Activated T-cell treated with anti-CD3 and anti-CD28 coated beads, Interleukin-2, amount 50 U/mL, for 72 hours (primary cell): Measurements from ENCODE around the gene CRACR2A. TPM values are rescaled to one million over a fixed set of nuclear protein-coding genes. Genes with fewer than 3 reads are reported as not detected.

ENCODE experiments used
- ATAC-seq, 2 donors: fragments of 150-1000 bp; cut with Tn5 transposase; replicated peaks in 1 of 2; 2 replicates each; pipeline ENCODE4 v1.10.0; 2021; ENCODE audit warnings: moderate library complexity in 2 of 2, mild to moderate bottlenecking in 1 of 2
- DNase-seq, 2 donors: peaks; one replicate each; pipeline ENCODE4 v3.0.0; 2021 to 2022; ENCODE audit warnings: mixed read lengths in 1 of 2
- H3K27ac Mint-ChIP-seq: one replicate; pipeline ENCODE4 v1.8.0; 2022; ENCODE audit warnings: mild to moderate bottlenecking, moderate library complexity, mixed read lengths
- H3K27me3 Mint-ChIP-seq: one replicate; pipeline ENCODE4 v1.8.0; 2022; ENCODE audit warnings: low read depth, mixed read lengths
- H3K36me3 Mint-ChIP-seq, 2 donors: one replicate each; pipeline ENCODE4 v1.8.0; 2022; ENCODE audit warnings: mixed read lengths in 2 of 2, mild to moderate bottlenecking in 1 of 2; ENCODE audit not compliant: insufficient read depth in 2 of 2
- H3K4me1 Mint-ChIP-seq: one replicate; pipeline ENCODE4 v1.8.0; 2022; ENCODE audit warnings: low read depth, mixed read lengths
- H3K4me3 Mint-ChIP-seq, 2 donors: one replicate each; pipeline ENCODE4 v1.8.0; 2022; ENCODE audit warnings: mild to moderate bottlenecking in 2 of 2, mixed read lengths in 2 of 2, moderate library complexity in 2 of 2
- H3K9me3 Mint-ChIP-seq, 2 donors: one replicate each; pipeline ENCODE4 v1.8.0; 2022; ENCODE audit warnings: mixed read lengths in 2 of 2
- total RNA-seq, 2 donors: library from RNA; stranded (reverse); gene quantifications; one replicate each; pipeline ENCODE4 v1.2.3, GENCODE V29; 2022

Gene CRACR2A
- total RNA-seq, 2 donors from 2014 or later = 20.0 to 25.5 TPM

DNA sequence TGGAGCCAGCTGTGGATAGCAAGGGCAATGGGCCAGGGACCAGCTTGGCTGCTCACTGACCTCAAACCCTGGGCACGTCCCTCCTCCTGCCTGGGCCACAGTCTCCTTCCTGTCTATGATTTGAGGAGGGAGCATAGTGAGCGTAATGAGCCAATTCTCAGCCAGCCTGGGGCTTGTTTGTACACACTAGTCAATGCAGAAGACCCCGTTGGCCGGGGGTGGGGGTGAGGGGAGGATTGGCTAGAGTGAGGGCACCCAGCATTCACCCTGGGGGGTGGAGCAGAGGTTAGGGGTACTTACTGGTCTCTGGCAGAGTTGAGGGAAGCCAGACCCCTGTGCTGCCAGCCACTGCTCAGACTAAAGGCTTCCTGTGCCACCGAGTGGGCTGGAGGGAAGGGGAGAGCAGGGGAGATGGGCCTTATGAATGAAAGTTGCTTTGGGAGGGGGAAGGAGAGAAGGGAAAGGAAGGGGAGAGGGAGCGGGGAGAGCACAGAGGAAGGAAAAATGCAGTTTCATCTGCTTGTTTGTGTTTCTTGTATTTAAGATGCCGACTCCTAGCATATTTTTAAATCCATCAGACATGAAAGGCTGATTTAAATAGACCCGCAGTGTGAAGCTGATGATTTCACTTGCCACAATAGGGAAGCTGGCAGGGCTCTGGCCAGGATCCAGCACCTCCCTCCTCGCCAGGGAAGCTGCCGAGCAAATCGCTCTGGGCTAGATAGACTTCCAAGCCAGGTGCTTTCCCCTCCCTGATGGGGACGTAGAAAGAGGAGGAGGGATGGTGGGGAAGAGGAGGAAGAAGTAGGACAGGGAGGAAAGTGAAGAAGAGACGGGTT lies 147.9 kb downstream of the CRACR2A start:
- no peaks in the 10 kb centered on the region for H3K27me3 Mint-ChIP-seq
- no peak overlapping the region for H3K27ac Mint-ChIP-seq
- peaks cover 3 to 6% of the 10 kb centered on the region in 2 donors for H3K36me3 Mint-ChIP-seq
- H3K9me3 Mint-ChIP-seq = peaks cover 0 to 3% of the 10 kb centered on the region in 2 donors
- no peak overlapping the region for H3K4me3 Mint-ChIP-seq
- ATAC-seq (no peak), DNase-seq (no peak)
- no peaks in the 10 kb centered on the region for H3K4me1 Mint-ChIP-seq

DNA sequence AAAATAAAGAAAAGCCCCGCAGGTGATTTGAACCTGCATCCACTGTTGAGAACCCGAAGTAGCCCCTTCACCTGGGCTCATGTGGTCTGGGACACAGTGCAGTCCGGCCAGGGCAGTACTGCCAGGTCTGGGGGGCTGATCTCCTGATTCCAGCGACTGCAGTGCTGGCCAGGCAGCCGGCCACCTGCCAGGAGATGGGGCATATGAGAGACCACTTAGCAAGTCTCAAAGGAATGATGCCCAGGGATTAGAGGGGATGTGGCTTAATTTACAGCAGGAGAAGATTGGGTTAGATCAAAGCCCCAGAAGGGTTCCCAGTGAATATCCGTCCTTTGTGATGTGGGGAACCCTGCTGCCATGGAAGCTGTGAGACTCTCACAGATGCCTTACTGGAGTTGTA lies 148.6 kb downstream of the CRACR2A start:
- no peak overlapping the region for H3K27ac Mint-ChIP-seq
- H3K4me3 Mint-ChIP-seq = no peak overlapping the region

DNA sequence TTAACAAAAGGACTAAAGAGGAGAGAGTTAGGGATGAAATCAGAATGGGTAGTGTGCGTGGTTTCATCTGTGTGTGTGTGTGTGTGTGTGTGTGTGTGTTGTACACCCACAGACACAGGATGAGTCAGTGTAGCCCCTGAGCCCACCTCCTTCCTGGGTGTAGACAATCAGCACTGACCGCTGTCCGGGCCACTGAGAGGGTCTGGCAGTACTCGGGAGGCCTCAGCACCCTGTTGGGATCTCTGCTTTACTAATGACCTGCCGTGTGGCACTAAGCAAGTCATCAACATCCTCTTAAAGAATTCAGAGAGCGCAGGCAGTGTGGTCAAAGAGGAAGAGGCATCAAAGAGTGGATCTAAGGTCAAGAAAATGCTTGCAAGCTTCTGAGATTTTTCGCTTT lies 149.3 kb downstream of the CRACR2A start:
- Mint-ChIP-seq H3K4me3 (no peak overlapping the region), H3K27me3 (no peaks in the 10 kb centered on the region), H3K36me3 (no peaks in the 10 kb centered on the region), H3K27ac (no peak overlapping the region), H3K9me3 (no peaks in the 10 kb centered on the region), H3K4me1 (no peaks in the 10 kb centered on the region)
- DNase-seq (no peak), ATAC-seq (no peak)

More for the DNA sequence above, 148.6 kb downstream of the CRACR2A start:
- no peaks in the 10 kb centered on the region for H3K4me1 Mint-ChIP-seq
- peaks cover 0 to 1% of the 10 kb centered on the region in 2 donors for H3K36me3 Mint-ChIP-seq
- no peaks in the 10 kb centered on the region for H3K9me3 Mint-ChIP-seq
- DNase-seq (no peak), ATAC-seq (no peak)
- H3K27me3 Mint-ChIP-seq = no peaks in the 10 kb centered on the region

DNA sequence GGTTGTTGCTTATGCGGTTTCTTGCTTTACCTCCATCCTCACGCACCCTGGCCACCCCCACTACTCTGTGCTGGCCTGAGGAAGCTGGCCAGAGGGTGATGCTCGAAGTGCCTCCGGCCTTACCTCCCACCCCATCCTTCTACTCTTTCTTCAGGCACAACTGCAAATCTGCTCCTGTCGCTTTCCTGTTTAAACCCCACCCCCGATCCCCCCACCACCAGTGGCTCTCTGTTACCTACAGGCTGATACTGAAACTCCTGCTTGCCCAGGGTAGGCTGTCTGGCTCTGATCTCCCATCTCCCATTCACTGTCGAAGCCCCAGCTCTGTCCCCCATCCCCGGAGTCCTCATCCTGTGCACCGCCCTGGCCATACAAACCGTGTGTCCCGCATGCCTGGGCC lies 150.4 kb downstream of the CRACR2A start:
- H3K27me3 Mint-ChIP-seq = no peaks in the 10 kb centered on the region

DNA sequence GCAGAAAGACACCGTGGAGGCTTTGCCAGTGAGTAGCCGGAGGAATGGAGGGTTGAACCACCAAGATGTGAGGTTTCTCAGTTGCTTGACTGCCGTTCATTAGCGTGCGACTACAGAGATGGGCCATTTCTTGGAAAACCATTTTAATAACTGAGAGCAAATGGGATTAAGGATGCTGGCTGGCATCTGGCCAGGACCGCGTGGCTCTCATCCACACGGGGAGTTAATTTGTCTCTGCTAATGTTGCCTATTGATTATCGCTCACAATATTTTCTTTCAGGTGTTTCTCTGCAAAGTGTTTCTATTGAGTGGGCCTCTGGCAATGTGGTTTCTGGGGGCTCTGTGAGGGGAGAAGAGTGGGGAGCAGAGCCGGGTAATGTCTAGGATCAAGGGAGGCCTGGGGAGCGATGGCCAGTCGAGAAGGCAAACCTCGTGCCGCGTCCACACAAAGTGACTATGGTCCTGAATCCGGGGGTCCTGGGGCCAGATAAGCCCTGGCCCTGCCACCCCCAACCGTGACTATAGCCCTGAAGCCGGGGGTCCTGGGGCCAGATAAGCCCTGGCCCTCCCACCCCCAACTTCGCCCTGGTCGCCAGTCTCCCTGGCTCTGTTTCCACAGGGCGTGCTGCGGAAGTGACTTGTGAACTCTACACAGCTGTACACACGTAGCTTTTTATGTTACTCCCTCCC lies 151.3 kb downstream of the CRACR2A start:
- no peak for DNase-seq
- no peaks in the 10 kb centered on the region for H3K4me1 Mint-ChIP-seq
- no peaks in the 10 kb centered on the region for H3K27me3 Mint-ChIP-seq
- H3K27ac Mint-ChIP-seq = no peak overlapping the region
- no peak overlapping the region for H3K4me3 Mint-ChIP-seq
- no peak for ATAC-seq
- H3K9me3 Mint-ChIP-seq = no peaks in the 10 kb centered on the region
- no peaks in the 10 kb centered on the region for H3K36me3 Mint-ChIP-seq

More for the DNA sequence above, 150.4 kb downstream of the CRACR2A start:
- no peak overlapping the region for H3K27ac Mint-ChIP-seq
- no peak for ATAC-seq
- no peaks in the 10 kb centered on the region for H3K4me1 Mint-ChIP-seq
- no peaks in the 10 kb centered on the region for H3K36me3 Mint-ChIP-seq
- H3K9me3 Mint-ChIP-seq = no peaks in the 10 kb centered on the region
- H3K4me3 Mint-ChIP-seq = no peak overlapping the region
- DNase-seq = no peak

DNA sequence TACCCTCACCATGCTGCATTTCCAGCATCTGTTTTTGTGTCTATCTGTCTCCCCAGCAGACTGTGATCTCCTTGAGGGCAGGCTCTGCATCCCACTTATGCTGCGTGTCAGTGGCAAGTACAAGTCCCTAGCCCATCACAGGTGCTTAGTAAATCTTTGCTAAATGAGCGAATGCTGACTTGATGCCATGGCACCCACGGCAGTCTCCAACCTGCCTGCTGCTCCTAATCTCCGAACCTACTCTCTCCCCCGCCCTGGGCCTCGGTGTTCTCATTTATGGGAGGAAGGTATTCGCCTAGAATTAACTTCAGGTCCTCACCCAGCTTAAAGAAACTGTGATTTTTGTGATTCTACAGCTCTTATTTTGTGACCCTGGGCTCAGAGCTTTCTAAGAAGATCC lies 152.0 kb downstream of the CRACR2A start:
- no peak for DNase-seq
- Mint-ChIP-seq H3K9me3 (no peaks in the 10 kb centered on the region), H3K36me3 (no peaks in the 10 kb centered on the region), H3K27me3 (no peaks in the 10 kb centered on the region), H3K27ac (no peak overlapping the region), H3K4me1 (no peaks in the 10 kb centered on the region), H3K4me3 (no peak overlapping the region)
- ATAC-seq = no peak

DNA sequence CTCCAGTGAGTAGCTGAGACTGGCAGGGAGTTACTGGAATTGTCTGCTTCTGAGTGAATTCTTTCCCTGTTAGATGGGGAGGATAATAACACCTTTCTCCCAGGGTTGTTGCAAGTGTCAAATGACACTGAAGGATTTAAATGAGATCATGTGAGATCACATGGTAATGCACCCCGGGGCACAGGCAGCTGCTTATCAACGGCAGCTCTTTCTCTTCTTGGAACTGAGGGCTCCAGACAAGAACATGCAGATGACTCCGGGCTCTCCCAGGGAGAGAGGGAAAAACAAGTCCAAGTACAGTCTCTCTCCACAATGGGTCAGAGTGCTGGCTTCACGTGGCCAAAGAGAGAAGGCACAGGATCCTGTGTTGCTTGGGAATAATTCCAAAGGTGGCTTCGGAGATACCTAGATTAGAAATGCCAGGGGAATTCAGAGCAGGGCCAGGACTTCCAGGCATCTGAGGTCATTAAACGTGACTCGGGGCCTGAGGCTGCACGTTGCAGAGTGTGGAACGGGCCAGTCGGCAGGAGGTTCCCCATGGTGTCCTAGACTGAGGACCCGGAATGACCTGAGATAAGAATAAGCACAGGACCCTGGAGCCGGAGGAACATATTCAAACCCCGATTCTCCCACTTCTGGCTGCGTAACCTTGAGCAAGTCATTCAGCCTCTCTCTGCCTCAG lies 152.7 kb downstream of the CRACR2A start:
- Mint-ChIP-seq H3K4me1 (no peaks in the 10 kb centered on the region), H3K9me3 (no peaks in the 10 kb centered on the region), H3K4me3 (no peak overlapping the region), H3K36me3 (no peaks in the 10 kb centered on the region), H3K27me3 (no peaks in the 10 kb centered on the region), H3K27ac (no peak overlapping the region)
- ATAC-seq = no peak
- DNase-seq = no peak

DNA sequence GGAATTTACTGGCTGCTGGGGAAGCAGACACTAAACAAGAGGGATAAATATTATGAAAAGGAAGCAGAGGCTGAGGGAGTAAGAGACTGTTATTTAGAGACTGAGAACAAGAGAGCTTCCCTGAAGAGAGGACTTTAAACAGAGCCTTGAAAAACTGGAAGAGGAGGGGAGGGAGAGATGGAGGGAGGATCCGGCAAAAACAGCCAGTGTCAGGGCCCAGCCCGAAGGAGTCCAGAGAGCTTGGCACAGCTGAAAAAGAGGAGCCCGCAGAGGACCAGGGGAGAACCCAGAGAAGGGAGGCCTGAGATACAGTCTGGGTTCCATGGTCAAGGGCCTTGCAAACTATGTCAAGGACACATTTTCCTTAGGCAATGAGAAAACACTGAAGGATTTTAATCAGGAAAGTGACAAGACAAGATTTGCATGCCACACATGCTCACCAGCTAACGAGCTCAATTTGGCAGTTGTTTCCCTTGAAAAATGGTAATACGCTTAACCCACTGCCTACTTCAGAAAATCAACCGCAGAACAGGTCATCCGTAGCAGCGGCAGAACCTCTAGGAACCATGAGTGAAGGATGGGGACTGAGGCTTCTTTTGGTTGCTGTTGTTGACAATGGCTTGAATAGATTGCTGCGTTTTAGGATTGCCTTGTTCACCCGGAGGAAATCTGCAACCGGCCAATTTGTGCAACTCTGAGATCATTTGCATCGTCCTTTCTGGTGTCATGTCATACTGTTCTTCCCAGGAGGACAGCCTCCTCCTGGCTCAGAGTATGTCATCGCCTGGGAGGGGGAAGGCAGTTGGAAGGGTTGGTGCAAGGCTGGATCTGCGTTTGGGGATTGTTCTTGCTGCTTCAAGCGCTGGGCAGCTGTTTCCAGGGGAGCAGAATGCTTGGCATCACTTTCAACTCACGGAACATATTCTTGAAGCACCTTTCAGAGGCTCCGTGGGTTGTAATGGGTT lies 153.7 kb downstream of the CRACR2A start:
- Mint-ChIP-seq H3K4me1 (no peaks in the 10 kb centered on the region), H3K36me3 (no peaks in the 10 kb centered on the region), H3K4me3 (no peak overlapping the region), H3K27ac (no peak overlapping the region), H3K9me3 (no peaks in the 10 kb centered on the region), H3K27me3 (no peaks in the 10 kb centered on the region)
- no peak for DNase-seq
- no peak for ATAC-seq

DNA sequence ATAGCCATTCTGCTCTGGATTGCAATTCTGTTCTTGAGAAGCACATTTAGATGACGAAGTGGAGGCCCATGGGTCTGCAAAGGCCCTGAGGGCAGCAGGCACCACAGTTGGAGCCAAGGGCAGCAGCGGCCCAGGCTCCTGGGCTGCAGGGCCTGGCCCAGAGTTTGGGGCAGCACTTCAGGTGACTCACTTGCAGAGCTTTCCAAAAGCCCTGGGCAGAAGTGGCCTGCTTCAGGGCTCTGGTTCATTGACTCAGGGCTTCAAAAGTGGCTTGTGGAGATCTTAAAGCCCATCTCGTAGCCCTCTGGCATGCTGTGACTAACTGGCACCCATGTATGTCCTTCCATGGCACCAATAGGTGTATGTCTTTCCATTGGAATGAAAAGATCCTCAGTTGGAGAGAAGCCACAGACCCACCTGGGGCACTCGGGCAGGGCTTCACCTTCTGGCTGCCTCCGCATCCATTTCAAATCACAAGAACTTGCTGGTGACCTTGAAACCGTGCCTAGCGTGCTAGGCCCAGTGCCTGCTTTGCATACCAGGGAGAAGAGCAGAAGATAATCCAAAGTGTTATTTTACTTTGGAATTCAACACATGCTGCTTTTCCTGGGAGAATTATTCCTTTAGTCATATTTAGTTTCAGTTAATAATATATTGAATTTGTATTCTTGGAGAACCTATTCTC lies 155.2 kb downstream of the CRACR2A start:
- no peak overlapping the region for H3K27ac Mint-ChIP-seq
- no peaks in the 10 kb centered on the region for H3K4me1 Mint-ChIP-seq
- H3K9me3 Mint-ChIP-seq = no peaks in the 10 kb centered on the region
- ATAC-seq = no peak
- H3K27me3 Mint-ChIP-seq = no peaks in the 10 kb centered on the region
- H3K4me3 Mint-ChIP-seq = no peak overlapping the region
- no peak for DNase-seq
- no peaks in the 10 kb centered on the region for H3K36me3 Mint-ChIP-seq

DNA sequence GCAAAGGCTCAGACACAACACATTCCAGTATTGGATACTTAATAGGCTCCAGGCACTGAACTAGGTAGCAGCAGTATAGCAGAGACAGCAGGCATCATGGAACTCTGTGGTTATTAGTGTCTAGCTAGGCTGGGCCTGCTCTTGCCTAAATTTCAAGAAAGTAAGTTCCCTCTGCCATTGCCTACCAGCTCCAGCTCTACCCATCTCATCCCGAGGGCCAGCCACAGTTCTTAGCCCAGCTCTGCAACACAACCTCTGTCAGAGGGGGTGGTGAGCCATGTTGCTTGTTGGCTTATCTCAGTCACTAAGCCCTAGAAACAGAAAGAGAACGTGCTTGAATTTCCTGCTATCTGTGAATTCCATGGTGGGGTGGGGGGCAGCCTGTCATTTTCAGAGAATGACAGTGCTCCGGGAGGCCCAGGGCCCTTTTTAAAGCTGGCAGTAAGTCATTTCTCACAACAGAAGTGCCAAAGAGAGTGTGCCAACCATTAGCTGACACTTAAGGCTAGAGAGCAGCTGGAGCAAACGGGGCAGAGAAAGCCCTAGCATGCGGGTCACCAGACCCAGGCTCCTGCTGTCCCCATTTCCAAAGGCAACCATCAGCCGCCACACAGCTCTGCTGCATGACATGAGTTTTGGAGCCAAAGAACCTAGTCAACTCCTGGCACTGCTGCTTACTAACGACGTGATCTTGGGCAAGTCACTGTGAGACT lies 156.1 kb downstream of the CRACR2A start:
- H3K27me3 Mint-ChIP-seq = no peaks in the 10 kb centered on the region
- H3K27ac Mint-ChIP-seq = no peak overlapping the region
- H3K9me3 Mint-ChIP-seq = no peaks in the 10 kb centered on the region
- ATAC-seq = no peak
- H3K4me1 Mint-ChIP-seq = no peaks in the 10 kb centered on the region
- no peak for DNase-seq
- H3K4me3 Mint-ChIP-seq = no peak overlapping the region
- H3K36me3 Mint-ChIP-seq = no peaks in the 10 kb centered on the region

DNA sequence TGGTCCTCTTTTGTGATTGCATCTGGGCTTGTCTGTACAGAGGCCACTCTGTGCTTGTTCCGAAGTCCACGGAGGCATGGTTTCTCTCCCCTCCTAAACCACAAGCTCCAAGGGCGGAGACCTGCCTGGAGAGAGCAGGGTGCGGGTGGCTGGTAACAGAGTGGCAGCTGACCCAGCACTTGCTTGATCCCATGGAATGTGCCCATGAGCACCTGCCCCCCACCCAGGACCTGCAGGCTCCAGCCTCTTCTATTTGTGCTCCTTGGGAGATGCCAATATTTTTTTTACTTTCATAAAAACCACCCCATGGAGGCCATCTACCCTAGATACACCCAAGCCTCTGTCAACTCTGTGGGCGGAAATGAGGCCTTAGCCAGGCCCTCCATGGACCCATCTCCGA lies 157.2 kb downstream of the CRACR2A start:
- H3K4me1 Mint-ChIP-seq = no peaks in the 10 kb centered on the region
- ATAC-seq = no peak
- no peak overlapping the region for H3K4me3 Mint-ChIP-seq

DNA sequence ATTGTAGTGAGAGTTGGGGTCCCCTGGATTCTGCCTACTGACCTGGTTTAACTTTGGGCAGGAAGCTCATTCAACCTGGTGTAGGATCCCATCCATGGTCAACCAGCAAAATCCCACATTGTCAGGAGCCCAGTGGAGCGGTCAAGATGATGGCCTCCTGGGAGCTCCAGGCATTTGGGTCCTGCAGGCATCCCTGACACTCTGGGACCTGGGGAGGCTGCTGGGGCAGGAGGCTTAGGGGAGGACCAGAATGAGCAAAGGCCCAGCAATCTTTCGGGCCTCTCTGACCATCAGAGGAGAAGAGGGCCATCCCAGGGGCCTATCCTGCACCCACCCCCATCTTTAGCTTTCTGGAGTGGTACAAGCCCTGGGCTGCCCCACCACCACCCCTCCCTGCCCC lies 157.9 kb downstream of the CRACR2A start:
- H3K27ac Mint-ChIP-seq = no peak overlapping the region
- H3K4me3 Mint-ChIP-seq = no peak overlapping the region
- no peak for ATAC-seq
- H3K9me3 Mint-ChIP-seq = no peaks in the 10 kb centered on the region
- H3K4me1 Mint-ChIP-seq = no peaks in the 10 kb centered on the region
- DNase-seq = no peak
- H3K27me3 Mint-ChIP-seq = peaks cover 5% of the 10 kb centered on the region
- no peaks in the 10 kb centered on the region for H3K36me3 Mint-ChIP-seq

More for the DNA sequence above, 157.2 kb downstream of the CRACR2A start:
- Mint-ChIP-seq H3K27ac (no peak overlapping the region), H3K9me3 (no peaks in the 10 kb centered on the region), H3K36me3 (no peaks in the 10 kb centered on the region), H3K27me3 (peaks cover 4% of the 10 kb centered on the region)
- DNase-seq = no peak
